Measurements from ENCODE around the gene EIF5A2. TPM values are rescaled to one million over a fixed set of nuclear protein-coding genes. Genes with fewer than 3 reads are reported as not detected.

EIF5A2 gene
- total RNA-seq, 1 donor from 2014 or later = 6.7 TPM

GRCh38 chr3:170839518-170840100 lies 68.8 kb downstream of the EIF5A2 start:
- Histone ChIP-seq H3K27me3 (ENCODE audit: low read depth) (no peaks in the 10 kb centered on the region), H3K4me1 (no peaks in the 10 kb centered on the region), H3K9me3 (no peaks in the 10 kb centered on the region), H3K36me3 (no peaks in the 10 kb centered on the region), H3K4me3 (no peak overlapping the region), H3K27ac (no peak overlapping the region)
- TF ChIP-seq, protein P1, sequence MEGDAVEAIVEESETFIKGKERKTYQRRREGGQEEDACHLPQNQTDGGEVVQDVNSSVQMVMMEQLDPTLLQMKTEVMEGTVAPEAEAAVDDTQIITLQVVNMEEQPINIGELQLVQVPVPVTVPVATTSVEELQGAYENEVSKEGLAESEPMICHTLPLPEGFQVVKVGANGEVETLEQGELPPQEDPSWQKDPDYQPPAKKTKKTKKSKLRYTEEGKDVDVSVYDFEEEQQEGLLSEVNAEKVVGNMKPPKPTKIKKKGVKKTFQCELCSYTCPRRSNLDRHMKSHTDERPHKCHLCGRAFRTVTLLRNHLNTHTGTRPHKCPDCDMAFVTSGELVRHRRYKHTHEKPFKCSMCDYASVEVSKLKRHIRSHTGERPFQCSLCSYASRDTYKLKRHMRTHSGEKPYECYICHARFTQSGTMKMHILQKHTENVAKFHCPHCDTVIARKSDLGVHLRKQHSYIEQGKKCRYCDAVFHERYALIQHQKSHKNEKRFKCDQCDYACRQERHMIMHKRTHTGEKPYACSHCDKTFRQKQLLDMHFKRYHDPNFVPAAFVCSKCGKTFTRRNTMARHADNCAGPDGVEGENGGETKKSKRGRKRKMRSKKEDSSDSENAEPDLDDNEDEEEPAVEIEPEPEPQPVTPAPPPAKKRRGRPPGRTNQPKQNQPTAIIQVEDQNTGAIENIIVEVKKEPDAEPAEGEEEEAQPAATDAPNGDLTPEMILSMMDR (IDR thresholded peaks at IDR 0.05) = no peak
- intact Hi-C loops (cut with DNase I) = no loop called here
- DNase-seq (no peak), ATAC-seq (no peak)

Other genes with a start within 250 kb of the EIF5A2 start
- 25.3 TPM for gene RPL22L1, start 38.4 kb downstream of the EIF5A2 start, total RNA-seq
- not detected for gene SLC2A2, start 118.1 kb upstream of the EIF5A2 start, total RNA-seq

Data from lower lobe of right lung (tissue), 2 donors.